B cell (primary cell): ENCODE results near the gene RABAC1. TPM values are rescaled to one million over a fixed set of nuclear protein-coding genes. Genes with fewer than 3 reads are reported as not detected.

Source experiments
- ATAC-seq: fragments of 200-7000 bp; cut with Tn5 transposase; one replicate; pipeline ENCODE4 v1.10.0; 2021; ENCODE audit warnings: low read depth, mild to moderate bottlenecking, moderate number of reproducible peaks, moderate library complexity
- CTCF ChIA-PET: fragments of 350-600 bp; sonication (Branson Sonifier 250); formaldehyde crosslinking; loops from one replicate; lab custom pipeline; 2021; ENCODE audit warnings: antibody characterized with exemption, inconsistent platforms; lab: Charles Lee
- POLR2A ChIA-PET: fragments of 350-600 bp; sonication (Branson Sonifier 250); formaldehyde crosslinking; loops from one replicate; lab custom pipeline; 2021; ENCODE audit warnings: antibody characterized with exemption; lab: Charles Lee
- DNase-seq: peaks from one replicate; pipeline ENCODE4 v3.0.0; 2013
- H2AFZ ChIP-seq: 2 replicates; pipeline ENCODE4 v1.6.1; 2012; ENCODE audit warnings: mild to moderate bottlenecking, low read depth, low read length; ENCODE audit not compliant: insufficient read depth, poor library complexity, severe bottlenecking
- H3K27ac ChIP-seq, 2 donors: 1 replicate in 1 of 2; 2 replicates in 1 of 2; pipeline ENCODE4 v1.5.1; 2012 to 2013; ENCODE audit warnings: low read length in 2 of 2, mild to moderate bottlenecking in 2 of 2, moderate library complexity in 1 of 2
- H3K27me3 ChIP-seq, 4 experiments: fragments of 200-600 bp in 1 of 4; sonication (generic) in 1 of 4; replicated peaks in 1 of 4; 1 replicate in 2 of 4; 2 replicates in 2 of 4; pipeline versions ENCODE4 v1.6.1 to v1.7.0; 2013 to 2016; ENCODE audit warnings: low read length in 3 of 4, mild to moderate bottlenecking in 2 of 4, mixed read lengths in 1 of 4, moderate library complexity in 1 of 4; ENCODE audit not compliant: insufficient read depth in 4 of 4, control insufficient read depth in 3 of 4; ENCODE audit errors: control extremely low read depth in 1 of 4
- H3K36me3 ChIP-seq, 2 experiments: replicated peaks in 1 of 2; 1 replicate in 1 of 2; 2 replicates in 1 of 2; pipeline versions ENCODE4 v1.6.1 to v1.7.1; 2013; ENCODE audit warnings: low read length in 1 of 2; ENCODE audit not compliant: insufficient read depth in 2 of 2, control insufficient read depth in 1 of 2; ENCODE audit errors: control extremely low read depth in 1 of 2, extremely low read depth in 1 of 2
- H3K4me1 ChIP-seq, 2 donors: fragments of 200-600 bp in 1 of 2; sonication (generic) in 1 of 2; 1 replicate in 1 of 2; 2 replicates in 1 of 2; pipeline versions ENCODE4 v1.5.1 to v1.6.1; 2013 to 2017; ENCODE audit warnings: low read length in 2 of 2; ENCODE audit not compliant: control insufficient read depth in 2 of 2, insufficient read depth in 2 of 2
- H3K4me2 ChIP-seq: replicated peaks from 2 replicates; pipeline ENCODE3; 2012; ENCODE audit warnings: mild to moderate bottlenecking, low read depth, low read length; ENCODE audit not compliant: poor library complexity, severe bottlenecking
- H3K4me3 ChIP-seq, 5 experiments: fragments of 200-600 bp in 1 of 5; sonication (generic) in 1 of 5; 1 replicate in 3 of 5; 2 replicates in 2 of 5; pipeline versions ENCODE4 v1.5.1 to v1.7.0; 2011 to 2016; ENCODE audit warnings: low read length in 4 of 5, mild to moderate bottlenecking in 4 of 5, low read depth in 2 of 5, control low read depth in 1 of 5, moderate library complexity in 1 of 5; ENCODE audit not compliant: insufficient read depth in 1 of 5; ENCODE audit errors: control extremely low read depth in 1 of 5, extremely low read depth in 1 of 5
- H3K79me2 ChIP-seq: fragments of 200-600 bp; sonication (generic); one replicate; pipeline ENCODE4 v1.6.0; 2016; ENCODE audit warnings: low read length; ENCODE audit not compliant: control insufficient read depth, insufficient read depth
- H3K9ac ChIP-seq: fragments of 200-600 bp; sonication (generic); 2 replicates; pipeline ENCODE4 v1.6.1; 2017; ENCODE audit warnings: mild to moderate bottlenecking, low read length, moderate library complexity
- H3K9me3 ChIP-seq, 3 donors: one replicate each; pipeline versions ENCODE4 v1.6.1 to v1.7.1; 2013; ENCODE audit warnings: low read length in 2 of 3; ENCODE audit not compliant: control insufficient read depth in 2 of 3, insufficient read depth in 1 of 3; ENCODE audit errors: control extremely low read depth in 1 of 3
- H4K20me1 ChIP-seq: 2 replicates; pipeline ENCODE4 v1.6.0; 2012; ENCODE audit warnings: mild to moderate bottlenecking, low read length; ENCODE audit not compliant: insufficient read depth, control insufficient read depth, poor library complexity, severe bottlenecking
- H3K27ac Mint-ChIP-seq: one replicate; pipeline ENCODE4 v1.8.0; 2021; ENCODE audit warnings: mixed read lengths
- H3K27me3 Mint-ChIP-seq: one replicate; pipeline ENCODE4 v1.8.0; 2021; ENCODE audit warnings: mixed read lengths
- H3K4me1 Mint-ChIP-seq: one replicate; pipeline ENCODE4 v1.8.0; 2021; ENCODE audit warnings: mixed read lengths
- H3K4me3 Mint-ChIP-seq: one replicate; pipeline ENCODE4 v1.8.0; 2021; ENCODE audit warnings: mixed read lengths
- H3K9me3 Mint-ChIP-seq: one replicate; pipeline ENCODE4 v1.8.0; 2022; ENCODE audit warnings: mixed read lengths; ENCODE audit not compliant: insufficient read depth
- CTCF ChIP-seq: fragments of 200-600 bp; IDR thresholded peaks from one replicate; pipeline ENCODE4 v1.8.0; 2022; ENCODE audit warnings: antibody characterized with exemption, mild to moderate bottlenecking
- EZH2 ChIP-seq: IDR thresholded peaks from 2 replicates; pipeline ENCODE4 v1.6.1; 2012; ENCODE audit warnings: borderline replicate concordance, low read depth, mild to moderate bottlenecking, moderate library complexity, low read length; ENCODE audit not compliant: insufficient read depth, poor library complexity, severe bottlenecking
- WGBS: methylation state at CpG from one replicate; pipeline ENCODE4 v1.1.5; 2013; ENCODE audit warnings: missing lambda C conversion rate; ENCODE audit not compliant: insufficient coverage; 5-methylcytosine and 5-hydroxymethylcytosine counted together
- intact Hi-C: fragments of 100-400 bp; cut with micrococcal nuclease; formaldehyde crosslinking; loops from one replicate; pipeline ENCODE4 v1.10.0; 2022
- polyA plus RNA-seq: library from polyadenylated mRNA; depleted of rRNA; stranded (reverse); fragments of >200 nt; gene quantifications from 2 replicates; pipeline ENCODE4 v1.2.3, GENCODE V29; 2012
- total RNA-seq, 2 donors: library from RNA; stranded (reverse); fragments of 120-200 nt in 1 of 2; gene quantifications; 1 replicate in 1 of 2; 2 replicates in 1 of 2; pipeline versions ENCODE4 v1.2.3 to v1.2.4, GENCODE V29; 2013 to 2022

Gene RABAC1
- total and polyA plus RNA-seq, 2 donors (not counting 1 experiment from before 2014, with no cell fraction given), result 146 to 190 TPM

- POLR2A ChIA-PET, result interaction anchor here (1.1 kb wide), 1 partner anchor 9 kb away, joined by 3 read pairs; no protein-coding TSS in a partner anchor
- H3K4me1 Mint-ChIP-seq, result peaks cover 21% of the 10 kb centered on the region
- CTCF ChIA-PET, result interaction anchor here (1.1 to 2.0 kb wide), 4 partner anchors 21 to 48 kb away, joined by 3 to 7 read pairs (median 4); no protein-coding TSS in a partner anchor
- Histone ChIP-seq H3K9me3 (peaks cover 0 to 22% (median 0%) of the 10 kb centered on the region in 3 donors), H3K4me3 (no peak overlapping the region), H3K4me2 (no peak overlapping the region), H3K9ac (no peak overlapping the region), H2AFZ (no peak overlapping the region), H3K79me2 (peaks cover 10% of the 10 kb centered on the region), H4K20me1 (peaks cover 10% of the 10 kb centered on the region), H3K4me1 (peaks cover 53 to 54% of the 10 kb centered on the region in 2 donors), H3K27me3 (peaks cover 0 to 58% (median 41%) of the 10 kb centered on the region in 4 experiments), H3K27ac (no peak overlapping the region), H3K36me3 (no peaks in the 10 kb centered on the region)
- WGBS, result 96% methylated on average over 33 of the region's 33 CpGs
- H3K9me3 Mint-ChIP-seq, result no peaks in the 10 kb centered on the region
- no peak overlapping the region for H3K4me3 Mint-ChIP-seq
- intact Hi-C loops, result no loop called here
- H3K27me3 Mint-ChIP-seq, result peaks cover 16% of the 10 kb centered on the region
- TF ChIP-seq EZH2, result no peak
- TF ChIP-seq CTCF, result no peak
- no peak for ATAC-seq
- no peak overlapping the region for H3K27ac Mint-ChIP-seq
- DNase-seq, result peak; percentile 25
Observed at GRCh38 chr19:41919948-41920712, 39.0 kb downstream of the RABAC1 start.
